GM15510 (cell line): ENCODE data around the gene SMLR1.

ENCODE experiments used
- POLR2A ChIP-seq: IDR thresholded peaks from 3 replicates; pipeline ENCODE4 v1.6.1; 2011; ENCODE audit warnings: borderline replicate concordance; ENCODE audit not compliant: insufficient read length; ENCODE audit errors: extremely low read depth

SMLR1 gene

GRCh38 chr6:130827247-130828149 is at the start of gene SMLR1:
Gene SMLR1 (plus strand): TSS chr6:130827406. CDS start chr6:130827414, 8 bp downstream.
- no peak for TF ChIP-seq POLR2A

DNA sequence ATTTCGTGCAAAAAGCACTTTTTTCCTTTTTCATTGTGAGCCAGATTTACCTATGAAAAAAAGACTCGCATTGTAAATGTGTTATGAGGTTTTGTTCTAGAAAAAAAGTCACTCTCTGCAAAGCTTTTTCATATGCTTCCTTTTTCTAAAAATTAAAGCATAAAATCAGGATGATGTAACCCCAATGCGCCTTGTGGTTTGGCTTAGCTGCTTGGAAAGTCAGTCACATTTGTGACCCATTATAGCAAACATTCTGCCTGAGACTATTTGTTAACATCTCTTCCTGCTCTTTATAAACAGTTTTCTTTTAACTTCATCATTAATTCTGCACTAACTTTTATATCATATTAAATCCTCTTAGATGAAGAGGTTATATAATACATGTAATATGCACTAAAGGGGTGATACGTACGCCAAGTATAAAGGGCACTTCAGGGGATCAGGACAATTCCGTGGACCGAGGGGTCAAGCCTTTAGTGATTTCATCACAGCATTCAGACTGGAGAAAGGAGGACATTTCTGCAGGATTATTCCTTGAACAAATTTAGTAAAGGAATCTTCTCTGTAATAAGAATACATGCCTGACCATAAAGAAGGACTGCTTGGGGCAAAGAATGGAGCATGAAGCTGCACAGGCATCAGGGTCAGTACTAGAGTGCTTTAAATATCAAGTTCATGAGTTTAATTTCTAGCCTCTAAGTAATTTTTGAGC is 48.1 kb upstream of the SMLR1 start:
- TF ChIP-seq POLR2A = no peak

- no peak for TF ChIP-seq POLR2A
Measured at GRCh38 chr6:130779658-130780033, 47.6 kb upstream of the SMLR1 start.

DNA sequence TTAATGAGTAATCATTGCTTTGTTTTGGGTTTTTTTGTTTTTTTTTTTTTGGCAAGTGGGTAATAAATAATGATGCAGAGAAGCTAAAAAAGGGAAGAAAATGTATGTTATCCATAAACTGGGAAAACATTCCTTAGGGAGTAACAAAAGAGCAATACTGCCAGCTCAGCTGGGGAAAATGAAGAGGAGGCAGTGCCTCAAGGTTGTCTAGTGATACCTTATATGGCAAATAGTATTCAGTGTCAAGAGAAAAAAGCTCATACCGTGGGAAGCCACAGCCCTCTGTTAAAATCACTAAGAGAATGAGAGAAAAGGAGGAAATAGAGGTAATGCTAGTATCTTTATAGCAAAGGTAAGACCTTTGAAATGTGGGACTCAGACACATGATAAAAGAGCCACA is 47.1 kb upstream of the SMLR1 start:
- TF ChIP-seq POLR2A = no peak

- no peak for TF ChIP-seq POLR2A
Measured at GRCh38 chr6:130781557-130781956, 45.6 kb upstream of the SMLR1 start.

DNA sequence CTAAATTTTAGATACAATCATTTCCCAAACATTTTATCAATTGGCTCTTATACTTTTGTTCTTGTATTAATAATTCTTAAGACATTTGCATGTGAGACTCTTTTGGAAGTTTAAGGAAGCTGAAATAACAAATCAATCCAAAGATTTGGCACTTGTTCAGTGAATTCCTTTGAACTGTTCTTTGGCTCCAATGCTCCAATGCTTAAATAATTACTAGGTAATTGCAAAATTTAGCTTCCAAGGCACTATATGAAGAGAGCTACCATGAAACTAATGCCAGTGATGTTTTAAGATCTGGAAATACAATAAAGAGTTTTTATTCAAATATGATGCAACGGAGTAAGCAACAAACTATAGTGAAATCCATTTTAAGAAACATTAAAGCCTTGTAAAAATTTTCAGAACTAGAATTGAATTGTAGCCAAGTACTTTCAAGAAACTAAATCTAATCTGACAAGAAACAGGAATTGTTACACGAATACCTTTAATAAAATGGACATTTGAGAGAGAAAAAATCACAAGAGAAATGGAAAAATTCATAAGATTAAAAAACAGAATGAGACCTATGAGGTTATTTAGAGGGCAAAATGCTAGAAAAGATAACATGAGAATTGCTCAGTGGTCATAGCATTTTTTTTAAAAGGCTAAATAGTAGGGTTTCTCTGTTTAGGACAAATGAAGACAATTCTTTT is 43.6 kb upstream of the SMLR1 start:
- TF ChIP-seq POLR2A = no peak

DNA sequence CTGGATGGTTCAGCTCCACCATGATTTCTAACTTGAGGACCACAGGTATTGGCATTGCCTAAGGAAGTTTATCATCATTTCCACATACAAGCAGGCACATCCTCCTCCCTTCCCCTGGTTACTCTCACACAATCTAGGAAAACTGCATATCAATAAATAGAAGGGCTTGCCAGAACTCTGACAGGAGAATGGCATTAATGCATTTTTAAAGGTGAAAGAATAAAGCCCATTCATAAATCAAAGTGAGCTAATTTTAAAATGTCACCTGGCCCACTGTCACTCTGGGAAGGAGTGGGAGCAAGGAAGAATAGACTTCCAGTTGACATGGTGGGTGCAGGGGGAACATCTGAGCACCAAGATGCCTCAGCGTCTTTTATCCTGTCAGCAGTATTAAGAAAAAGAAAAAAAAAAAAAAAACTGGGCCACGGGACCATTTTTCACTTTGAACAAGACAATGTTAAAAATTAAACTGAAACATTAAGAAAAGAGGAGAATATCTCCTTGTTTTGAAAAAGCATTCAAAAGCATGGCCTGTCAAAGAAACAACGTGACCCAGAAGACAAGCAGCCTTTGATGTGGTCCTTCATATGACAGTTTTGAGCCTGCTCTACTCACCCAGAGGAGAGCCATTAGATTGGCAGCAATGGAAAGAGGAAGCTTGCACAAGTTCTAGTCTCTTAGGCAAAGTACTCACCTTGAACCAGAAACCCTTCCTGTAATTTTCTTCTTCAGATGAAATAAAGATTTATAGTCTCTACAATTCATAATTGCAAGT is 39.3 kb upstream of the SMLR1 start:
- TF ChIP-seq POLR2A = no peak

DNA sequence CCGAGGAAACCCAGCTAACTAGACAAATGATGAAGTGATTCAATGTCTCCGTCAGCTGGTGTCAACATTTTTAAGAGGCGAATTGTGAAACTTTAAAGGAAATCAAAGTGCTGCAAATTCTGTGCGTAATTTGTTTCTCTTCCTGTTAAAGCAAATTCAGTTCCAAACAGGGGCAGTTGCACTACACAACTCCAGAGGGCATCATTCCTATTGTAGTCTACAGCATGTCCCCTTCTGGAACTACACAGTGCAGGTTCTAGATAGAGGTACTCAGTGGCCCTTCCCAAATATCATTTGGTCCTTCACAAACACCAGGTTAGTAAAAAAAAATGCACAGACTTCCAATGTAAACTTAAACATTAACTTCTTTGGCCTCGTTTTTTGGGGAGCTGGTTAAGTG is 38.3 kb upstream of the SMLR1 start:
- TF ChIP-seq POLR2A = no peak

DNA sequence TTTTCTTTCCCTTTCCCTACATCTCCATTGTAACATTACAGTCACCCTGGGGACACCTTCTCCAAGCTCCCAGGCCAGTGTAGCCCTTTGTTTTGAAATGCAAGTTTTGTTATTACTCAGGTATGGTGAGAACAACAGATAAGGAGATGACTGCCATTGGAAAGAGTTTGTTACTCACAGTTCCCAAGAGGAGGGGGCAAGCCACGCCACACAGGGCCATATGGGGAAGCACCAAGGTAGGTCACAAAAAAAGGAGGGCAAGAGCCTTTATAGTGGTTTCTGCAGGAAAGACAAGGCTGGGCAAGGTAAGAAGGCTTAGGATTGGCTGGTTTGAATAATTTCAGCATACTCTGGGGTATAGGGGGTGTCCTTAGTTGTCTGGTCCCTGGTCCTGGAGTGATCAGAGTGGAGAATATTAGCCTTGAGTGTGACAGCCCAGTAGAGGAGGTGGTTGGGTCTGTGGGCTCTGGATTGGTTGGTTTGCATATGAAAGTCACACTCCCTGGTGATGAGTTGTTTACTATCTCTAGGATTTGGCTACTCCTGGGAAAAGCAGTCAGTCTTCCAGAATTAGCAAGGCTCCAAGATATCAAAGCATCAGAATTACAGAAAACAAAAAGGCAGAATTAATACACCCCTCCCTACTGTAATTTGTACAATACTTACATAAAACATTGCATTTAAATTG is 33.1 kb upstream of the SMLR1 start:
- TF ChIP-seq POLR2A = no peak

GRCh38 chr6:130794738-130795137 is 32.5 kb upstream of the SMLR1 start:
- TF ChIP-seq POLR2A = no peak

GRCh38 chr6:130796313-130796905 is 30.8 kb upstream of the SMLR1 start:
- TF ChIP-seq POLR2A = no peak

- no peak for TF ChIP-seq POLR2A
Measured at GRCh38 chr6:130797061-130797460, 30.1 kb upstream of the SMLR1 start.

GRCh38 chr6:130810307-130811030 is 16.7 kb upstream of the SMLR1 start:
- TF ChIP-seq POLR2A = no peak
